ACHN (cell line): Measurements from ENCODE around the gene GRB14.

Experiments used
- DNase-seq: peaks from one replicate; pipeline ENCODE4 v3.0.0-alpha.2; 2015
- in situ Hi-C: cut with HindIII; loops from 2 replicates; pipeline ENCODE4 v1.10.0; 2017; ENCODE audit warnings: low sequenced_read_pairs, low pct_ligation_motif_present, low pct_unique_long_range_greater_than_20kb

GRB14 gene

DNA sequence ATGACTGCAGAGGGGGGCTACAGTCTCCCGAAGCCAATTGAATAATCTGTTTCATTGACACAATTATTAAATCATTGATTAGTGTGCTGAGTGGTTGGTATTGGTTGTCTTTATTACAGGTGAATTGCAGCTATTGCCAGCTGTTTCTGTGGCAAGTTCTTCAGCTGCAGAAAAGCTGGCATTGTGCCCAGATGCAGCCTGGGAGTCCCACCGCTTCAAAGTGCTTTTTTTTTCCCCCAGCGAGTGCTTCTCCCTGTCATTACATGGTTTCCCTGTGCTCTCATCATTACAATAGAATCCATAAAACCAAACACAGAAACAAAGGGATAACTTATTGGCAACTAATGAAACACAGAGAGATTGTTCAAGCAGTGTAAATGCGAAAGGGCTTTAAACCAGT, 164.7 kb downstream of the GRB14 start:
- DNase-seq, result no peak
- in situ Hi-C loops, result no loop called here

GRCh38 chr2:164453656-164454305, 167.5 kb downstream of the GRB14 start:
- in situ Hi-C loops, result no loop called here

GRCh38 chr2:164450278-164450677, 171.0 kb downstream of the GRB14 start:
- no peak for DNase-seq
- in situ Hi-C loops, result no loop called here

More at GRCh38 chr2:164453656-164454305, 167.5 kb downstream of the GRB14 start:
- DNase-seq, result no peak

- no peak for DNase-seq
Measured at GRCh38 chr2:164449706-164450105, 171.6 kb downstream of the GRB14 start.

GRCh38 chr2:164447660-164448059, 173.6 kb downstream of the GRB14 start:
- DNase-seq, result no peak
- in situ Hi-C loops, result no loop called here

More at GRCh38 chr2:164449706-164450105, 171.6 kb downstream of the GRB14 start:
- in situ Hi-C loops, result no loop called here
